NB4 (cell line): ENCODE measurements around the gene CLIC5.

Experiments
- CTCF ChIP-seq: IDR thresholded peaks from one replicate; pipeline ENCODE4 v1.5.1; 2012; ENCODE audit warnings: low read depth, low read length
- POLR2A ChIP-seq: IDR thresholded peaks from 2 replicates; pipeline ENCODE4 v1.6.1; 2011; ENCODE audit warnings: mild to moderate bottlenecking; ENCODE audit not compliant: insufficient read length; ENCODE audit errors: extremely low read depth

GRCh38 chr6:45884336-45884735 is 131.3 kb downstream of the CLIC5 start:
- no peak for TF ChIP-seq CTCF
- TF ChIP-seq POLR2A, result no peak
